Globus pallidus (tissue), 1 donor: Measurements from ENCODE around the gene MAP3K10.

Source experiments
- DNase-seq: peaks from one replicate; pipeline ENCODE4 v3.0.0-alpha.2; 2015; ENCODE audit warnings: low spot score

MAP3K10 gene

GRCh38 chr19:40249781-40250180, 58.6 kb downstream of the MAP3K10 start:
- no peak for DNase-seq

- DNase-seq: no peak
These were observed 60.0 kb downstream of the MAP3K10 start for GRCh38 chr19:40251244-40251643.

GRCh38 chr19:40251991-40252390, 60.8 kb downstream of the MAP3K10 start:
- no peak for DNase-seq

- DNase-seq: no peak
These were observed 61.2 kb downstream of the MAP3K10 start for GRCh38 chr19:40252395-40252794.

GRCh38 chr19:40253611-40254092, 62.4 kb downstream of the MAP3K10 start:
- no peak for DNase-seq

GRCh38 chr19:40254714-40255418, 63.6 kb downstream of the MAP3K10 start:
- DNase-seq: no peak

- DNase-seq: no peak
These were observed 64.5 kb downstream of the MAP3K10 start for GRCh38 chr19:40255619-40256166.

GRCh38 chr19:40256512-40256911, 65.3 kb downstream of the MAP3K10 start:
- DNase-seq: no peak

- DNase-seq: no peak
These were observed 65.9 kb downstream of the MAP3K10 start for GRCh38 chr19:40257096-40257517.

GRCh38 chr19:40261631-40262030, 70.4 kb downstream of the MAP3K10 start:
- DNase-seq: no peak

- no peak for DNase-seq
These were observed 71.2 kb downstream of the MAP3K10 start for GRCh38 chr19:40262422-40262821.

- no peak for DNase-seq
These were observed 72.5 kb downstream of the MAP3K10 start for GRCh38 chr19:40263440-40264313.

- DNase-seq: no peak
These were observed 73.3 kb downstream of the MAP3K10 start for GRCh38 chr19:40264314-40265054.
